ENCODE data around the gene MYO1E.

DNA sequence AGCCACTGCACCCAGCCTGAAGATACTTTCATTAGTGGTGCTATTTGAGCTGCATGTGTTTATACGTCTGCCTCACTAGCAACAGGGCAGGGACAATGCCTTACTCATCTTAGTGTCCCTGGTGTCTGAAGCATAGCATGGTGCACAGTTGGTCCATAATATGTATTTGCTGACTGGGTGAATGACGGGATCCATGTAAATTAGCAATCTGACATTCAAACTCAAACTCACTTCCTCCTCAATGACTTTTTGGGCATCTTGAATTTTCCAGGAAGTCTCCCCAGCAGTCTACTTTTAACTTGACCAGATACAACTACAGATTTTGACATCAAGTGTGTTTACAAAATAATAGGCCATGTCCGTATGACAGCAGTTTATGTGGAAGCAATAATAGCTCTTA lies 169.0 kb downstream of the MYO1E start:
- TF ChIP-seq MXI1 (conservative IDR thresholded peaks at IDR 0.05; ENCODE audit: poor library complexity, severe bottlenecking) (no peak), EZH2 (IDR thresholded peaks at IDR 0.05; ENCODE audit: borderline replicate concordance, insufficient read depth, low read length, poor library complexity, severe bottlenecking) (no peak)
